Limb (tissue), 2 donors: ENCODE measurements around the gene PDE6G.
A peak's percentile ranks its signal among the peaks of the same experiment; 100 is the strongest.
"Not testable (repeated sequence)": the region's sequence is repeated elsewhere in the genome, so short reads cannot be mapped to it uniquely, and the experiment has no call there.

Experiments used
- DNase-seq, 2 donors: peaks; one replicate each; pipeline ENCODE4 v3.0.0-alpha.2; 2016; ENCODE audit errors: extremely low spot score in 2 of 2

PDE6G gene

GRCh38 chr17:81687770-81688541 lies 31.6 kb upstream of the PDE6G start:
- DNase-seq, result no peak

- DNase-seq, result no peak
Measured at GRCh38 chr17:81686614-81687013, 30.3 kb upstream of the PDE6G start.

- DNase-seq, result no peak
Measured at GRCh38 chr17:81685108-81685507, 28.8 kb upstream of the PDE6G start.

- DNase-seq, result no peak
Measured at GRCh38 chr17:81684442-81684911, 28.1 kb upstream of the PDE6G start.

- DNase-seq, result peak; percentile 99
Measured at GRCh38 chr17:81683584-81684441, 27.5 kb upstream of the PDE6G start, which contains the start of the genes ARL16 and HGS. ARL16 (minus strand) TSS chr17:81683797; CDS start chr17:81683753, 44 bp downstream. HGS (plus strand) TSS chr17:81684011; CDS start chr17:81684067, 56 bp downstream.

- no peak for DNase-seq
Measured at GRCh38 chr17:81683208-81683583, 26.9 kb upstream of the PDE6G start.

GRCh38 chr17:81682565-81683207 lies 26.3 kb upstream of the PDE6G start:
- DNase-seq, result no peak

- no peak for DNase-seq
Measured at GRCh38 chr17:81681672-81682071, 25.3 kb upstream of the PDE6G start.

GRCh38 chr17:81680150-81680549 lies 23.8 kb upstream of the PDE6G start:
- DNase-seq, result no peak

GRCh38 chr17:81676906-81677305 lies 20.6 kb upstream of the PDE6G start:
- DNase-seq, result no peak

GRCh38 chr17:81675515-81676221 lies 19.3 kb upstream of the PDE6G start:
- DNase-seq, result not testable (repeated sequence)

- DNase-seq, result no peak
Measured at GRCh38 chr17:81673561-81674258, 17.4 kb upstream of the PDE6G start.

GRCh38 chr17:81672954-81673353 lies 16.6 kb upstream of the PDE6G start:
- DNase-seq, result no peak

GRCh38 chr17:81672504-81672903 lies 16.2 kb upstream of the PDE6G start:
- no peak for DNase-seq

GRCh38 chr17:81667754-81668153 lies 11.4 kb upstream of the PDE6G start:
- no peak for DNase-seq

- peak; percentile 95 to 97 for DNase-seq
Measured at GRCh38 chr17:81666342-81667191, 10.2 kb upstream of the PDE6G start, which contains the start of the genes CCDC137 and OXLD1. CCDC137 (plus strand) TSS chr17:81666737; CDS start chr17:81666767, 30 bp downstream. OXLD1 (minus strand) TSS chr17:81666605; CDS start chr17:81666577, 28 bp downstream.

- DNase-seq, result no peak
Measured at GRCh38 chr17:81666092-81666341, 9.7 kb upstream of the PDE6G start.

GRCh38 chr17:81665205-81666091 lies 9.1 kb upstream of the PDE6G start:
- no peak for DNase-seq

- DNase-seq, result no peak
Measured at GRCh38 chr17:81664051-81664470, 7.7 kb upstream of the PDE6G start.
